Activated B cell treated with CpG ODN at 0.5 μM for 24 hours (primary cell): ENCODE results near the gene PTGIR. TPM values are rescaled to one million over a fixed set of nuclear protein-coding genes. Genes with fewer than 3 reads are reported as not detected.

Source experiments
- ATAC-seq: fragments of 200-7000 bp; cut with Tn5 transposase; one replicate; pipeline ENCODE4 v1.10.0; 2021; ENCODE audit warnings: low read depth, mild to moderate bottlenecking, moderate library complexity
- CTCF ChIA-PET: fragments of 350-600 bp; sonication (Branson Sonifier 250); formaldehyde crosslinking; loops from one replicate; lab custom pipeline; 2021; ENCODE audit warnings: antibody characterized with exemption; lab: Charles Lee
- POLR2A ChIA-PET: fragments of 350-600 bp; sonication (Branson Sonifier 250); formaldehyde crosslinking; loops from one replicate; lab custom pipeline; 2021; ENCODE audit warnings: antibody characterized with exemption; lab: Charles Lee
- DNase-seq: peaks from one replicate; pipeline ENCODE4 v3.0.0; 2022
- H3K27ac Mint-ChIP-seq: one replicate; pipeline ENCODE4 v1.8.0; 2020; ENCODE audit warnings: mixed read lengths
- H3K27me3 Mint-ChIP-seq: one replicate; pipeline ENCODE4 v1.8.0; 2021; ENCODE audit warnings: mixed read lengths
- H3K36me3 Mint-ChIP-seq: one replicate; pipeline ENCODE4 v1.8.0; 2021; ENCODE audit warnings: low read depth, mixed read lengths
- H3K4me1 Mint-ChIP-seq: one replicate; pipeline ENCODE4 v1.8.0; 2021; ENCODE audit warnings: mixed read lengths
- H3K4me3 Mint-ChIP-seq: one replicate; pipeline ENCODE4 v1.8.0; 2020; ENCODE audit warnings: mild to moderate bottlenecking, mixed read lengths
- H3K9me3 Mint-ChIP-seq: one replicate; pipeline ENCODE4 v1.8.0; 2020; ENCODE audit warnings: mixed read lengths
- intact Hi-C: fragments of 100-400 bp; cut with micrococcal nuclease; formaldehyde crosslinking; loops from one replicate; pipeline ENCODE4 v1.15.1; 2024
- total RNA-seq: library from RNA; stranded (reverse); gene quantifications from 2 replicates; pipeline ENCODE4 v1.2.3, GENCODE V29; 2022
- TF ChIP-seq, protein P1 (sequence below): fragments of 200-600 bp; IDR thresholded peaks from one replicate; pipeline ENCODE4 v1.8.0; 2022; ENCODE audit warnings: antibody characterized with exemption, mild to moderate bottlenecking

Gene PTGIR
- total RNA-seq, 1 donor from 2014 or later: 17.8 TPM

DNA sequence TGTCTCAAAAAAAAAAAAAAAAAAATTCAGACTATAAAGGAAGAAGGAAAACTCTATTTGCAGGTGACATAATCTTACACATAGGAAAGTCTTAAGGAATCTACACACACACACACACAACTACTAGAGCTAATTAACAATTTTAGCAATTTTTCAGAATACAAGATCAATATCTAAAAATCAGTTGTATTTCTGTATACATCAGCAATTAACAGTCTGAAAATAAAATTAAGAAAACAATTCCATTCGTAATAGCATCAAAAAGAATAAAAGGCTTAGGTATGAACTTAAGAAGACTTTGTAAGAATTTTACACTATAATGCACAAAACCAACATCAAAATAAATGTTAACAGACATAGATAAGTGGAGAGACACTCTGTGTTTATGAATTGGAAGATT lies 39.4 kb downstream of the PTGIR start:
- ChIA-PET POLR2A (interaction anchor here (0.7 kb wide), 1 partner anchor 47 kb away, joined by 5 read pairs; no protein-coding TSS in a partner anchor), CTCF (no interaction called here)
- H3K27me3 Mint-ChIP-seq: no peaks in the 10 kb centered on the region
- H3K4me1 Mint-ChIP-seq: no peaks in the 10 kb centered on the region
- peaks cover 2% of the 10 kb centered on the region for H3K9me3 Mint-ChIP-seq
- H3K27ac Mint-ChIP-seq: no peak overlapping the region
- H3K4me3 Mint-ChIP-seq: no peak overlapping the region
- DNase-seq: no peak
- ATAC-seq: no peak
- TF ChIP-seq, protein P1, sequence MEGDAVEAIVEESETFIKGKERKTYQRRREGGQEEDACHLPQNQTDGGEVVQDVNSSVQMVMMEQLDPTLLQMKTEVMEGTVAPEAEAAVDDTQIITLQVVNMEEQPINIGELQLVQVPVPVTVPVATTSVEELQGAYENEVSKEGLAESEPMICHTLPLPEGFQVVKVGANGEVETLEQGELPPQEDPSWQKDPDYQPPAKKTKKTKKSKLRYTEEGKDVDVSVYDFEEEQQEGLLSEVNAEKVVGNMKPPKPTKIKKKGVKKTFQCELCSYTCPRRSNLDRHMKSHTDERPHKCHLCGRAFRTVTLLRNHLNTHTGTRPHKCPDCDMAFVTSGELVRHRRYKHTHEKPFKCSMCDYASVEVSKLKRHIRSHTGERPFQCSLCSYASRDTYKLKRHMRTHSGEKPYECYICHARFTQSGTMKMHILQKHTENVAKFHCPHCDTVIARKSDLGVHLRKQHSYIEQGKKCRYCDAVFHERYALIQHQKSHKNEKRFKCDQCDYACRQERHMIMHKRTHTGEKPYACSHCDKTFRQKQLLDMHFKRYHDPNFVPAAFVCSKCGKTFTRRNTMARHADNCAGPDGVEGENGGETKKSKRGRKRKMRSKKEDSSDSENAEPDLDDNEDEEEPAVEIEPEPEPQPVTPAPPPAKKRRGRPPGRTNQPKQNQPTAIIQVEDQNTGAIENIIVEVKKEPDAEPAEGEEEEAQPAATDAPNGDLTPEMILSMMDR: no peak
- no peaks in the 10 kb centered on the region for H3K36me3 Mint-ChIP-seq
- intact Hi-C loops: no loop called here

DNA sequence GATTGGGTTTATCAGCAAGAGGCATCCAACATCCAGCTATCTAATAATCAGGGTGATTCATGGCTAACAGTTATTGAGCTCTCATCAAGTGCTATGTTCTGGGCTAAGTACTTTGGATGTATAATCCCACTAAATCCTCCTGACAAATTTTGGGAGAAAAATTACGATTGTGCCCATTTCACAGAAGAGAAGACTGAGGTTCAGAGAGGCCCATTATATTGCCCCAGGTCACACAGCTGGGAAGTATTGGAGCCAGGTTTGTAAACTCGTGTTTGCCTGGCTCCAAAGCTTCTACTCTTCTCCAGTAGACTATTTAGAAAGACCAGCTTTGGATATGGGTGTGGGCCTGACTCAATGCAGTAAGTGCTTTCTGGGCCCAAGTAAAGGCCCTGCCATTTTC lies 44.6 kb downstream of the PTGIR start:
- TF ChIP-seq, protein P1: no peak
- no peak overlapping the region for H3K27ac Mint-ChIP-seq
- no peak overlapping the region for H3K4me3 Mint-ChIP-seq
- ATAC-seq (no peak), DNase-seq (no peak)
- intact Hi-C loops: no loop called here
- H3K27me3 Mint-ChIP-seq: no peaks in the 10 kb centered on the region
- ChIA-PET POLR2A (no interaction called here), CTCF (no interaction called here)
- peaks cover 11% of the 10 kb centered on the region for H3K9me3 Mint-ChIP-seq
- H3K4me1 Mint-ChIP-seq: peaks cover 15% of the 10 kb centered on the region
- no peaks in the 10 kb centered on the region for H3K36me3 Mint-ChIP-seq

DNA sequence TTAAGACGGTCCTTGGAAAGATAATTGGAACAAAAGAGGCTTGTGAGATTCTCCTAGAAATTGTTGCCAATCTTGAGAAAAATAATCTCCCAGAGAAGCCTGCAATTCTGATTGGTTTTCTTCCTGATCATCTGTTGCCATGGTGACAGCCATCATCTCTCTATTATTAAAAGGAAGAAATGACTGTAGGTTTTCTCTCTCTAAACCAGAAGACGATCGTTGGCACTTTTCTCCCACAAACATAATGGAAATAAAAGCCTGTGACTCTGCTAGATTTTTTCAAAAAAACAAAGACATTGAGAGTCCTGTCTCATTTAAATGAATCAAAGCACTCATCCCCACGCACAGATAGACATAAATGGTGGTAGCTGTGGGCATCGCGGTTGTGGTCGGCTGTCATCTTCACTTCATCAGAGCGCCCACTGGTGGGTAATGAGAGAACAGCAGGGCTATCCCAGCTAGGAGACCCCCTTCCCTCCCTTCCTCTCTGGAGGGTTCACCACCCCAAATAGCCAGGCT lies 45.5 kb downstream of the PTGIR start:
- no peaks in the 10 kb centered on the region for H3K36me3 Mint-ChIP-seq
- no peak for ATAC-seq
- DNase-seq: no peak
- peaks cover 11% of the 10 kb centered on the region for H3K9me3 Mint-ChIP-seq
- H3K4me1 Mint-ChIP-seq: peaks cover 15% of the 10 kb centered on the region
- TF ChIP-seq, protein P1: no peak
- no peak overlapping the region for H3K4me3 Mint-ChIP-seq
- ChIA-PET POLR2A (interaction anchor here (1.0 kb wide), 1 partner anchor 21 kb away, joined by 3 read pairs; no protein-coding TSS in a partner anchor), CTCF (interaction anchor here (1.2 kb wide), 1 partner anchor 82 kb away, joined by 3 read pairs; the partner anchor contains the start of gene DACT3)
- intact Hi-C loops: no loop called here
- H3K27ac Mint-ChIP-seq: no peak overlapping the region
- H3K27me3 Mint-ChIP-seq: no peaks in the 10 kb centered on the region

DNA sequence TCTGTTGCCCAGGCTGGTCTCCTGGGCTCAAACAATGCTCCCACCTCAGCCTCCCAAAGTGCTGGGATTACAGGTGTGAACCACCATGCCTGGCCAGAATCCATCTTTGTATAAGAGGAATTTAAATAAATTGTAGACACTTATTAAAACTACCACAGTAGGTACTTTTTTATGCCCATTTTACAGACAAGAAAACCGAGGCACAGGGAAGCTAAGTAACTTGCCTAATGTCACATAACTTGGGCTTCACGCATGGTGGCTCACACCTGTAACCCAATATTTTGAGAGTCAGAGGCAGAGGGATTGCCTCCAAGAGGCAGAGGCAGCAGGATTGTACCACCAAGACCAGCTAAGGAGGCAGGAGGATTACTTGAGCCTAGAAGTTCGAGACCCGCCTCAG lies 46.4 kb downstream of the PTGIR start:
- no peak for ATAC-seq

DNA sequence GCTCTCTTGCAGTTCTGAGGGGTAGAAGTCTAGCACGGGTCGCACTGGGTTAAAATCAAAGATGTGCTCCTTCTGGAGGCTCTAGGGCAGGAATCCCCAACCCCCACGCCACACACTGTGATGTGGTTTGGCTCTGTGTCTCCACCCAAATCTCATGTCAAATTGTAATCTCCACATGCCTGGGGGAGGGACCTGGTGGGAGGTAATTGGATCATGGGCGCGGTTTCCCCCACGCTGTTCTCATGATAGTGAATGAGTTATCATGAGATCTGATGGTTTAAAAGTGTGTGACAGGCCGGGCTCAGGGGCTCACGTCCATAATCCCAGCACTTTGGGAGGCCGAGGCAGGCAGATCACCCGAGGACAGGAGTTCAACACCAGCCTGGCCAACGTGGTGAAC lies 50.4 kb downstream of the PTGIR start:
- ChIA-PET CTCF (no interaction called here), POLR2A (no interaction called here)
- Mint-ChIP-seq H3K9me3 (peaks cover 11% of the 10 kb centered on the region), H3K4me3 (no peak overlapping the region), H3K36me3 (no peaks in the 10 kb centered on the region), H3K27me3 (no peaks in the 10 kb centered on the region), H3K4me1 (peaks cover 15% of the 10 kb centered on the region), H3K27ac (no peak overlapping the region)
- TF ChIP-seq, protein P1: no peak
- DNase-seq: no peak
- intact Hi-C loops: no loop called here
- no peak for ATAC-seq

More for the DNA sequence above, 46.4 kb downstream of the PTGIR start:
- TF ChIP-seq, protein P1: no peak
- Mint-ChIP-seq H3K4me1 (peaks cover 15% of the 10 kb centered on the region), H3K9me3 (peaks cover 11% of the 10 kb centered on the region), H3K36me3 (no peaks in the 10 kb centered on the region), H3K27me3 (no peaks in the 10 kb centered on the region), H3K4me3 (no peak overlapping the region), H3K27ac (no peak overlapping the region)
- no peak for DNase-seq
- POLR2A ChIA-PET: no interaction called here
- intact Hi-C loops: no loop called here
- CTCF ChIA-PET: interaction anchor here (1.2 kb wide), 1 partner anchor 83 kb away, joined by 3 read pairs; the partner anchor contains the start of gene DACT3
